Esophagus squamous epithelium (tissue), 5 donors: ENCODE results near the gene CINP. TPM values are rescaled to one million over a fixed set of nuclear protein-coding genes. Genes with fewer than 3 reads are reported as not detected.

Experiments
- DNase-seq: peaks from one replicate; lab custom pipeline; 2025; lab: John Stamatoyannopoulos, UW
- H3K27ac ChIP-seq, 4 donors: fragments of 200-600 bp; sonication (generic); one replicate each; pipeline ENCODE4 v1.5.1; 2016 to 2019; ENCODE audit warnings: mild to moderate bottlenecking in 1 of 4
- H3K27me3 ChIP-seq, 4 donors: fragments of 200-600 bp; sonication (generic); 1 replicate in 3 of 4; 2 replicates in 1 of 4; pipeline versions ENCODE4 v1.5.1 to v1.6.0; 2017 to 2021; ENCODE audit warnings: antibody characterized with exemption in 1 of 4
- H3K36me3 ChIP-seq, 3 donors: fragments of 200-600 bp; sonication (generic); one replicate each; pipeline ENCODE4 v1.5.1; 2016 to 2019
- H3K4me1 ChIP-seq, 3 donors: fragments of 200-600 bp; sonication (generic); one replicate each; pipeline ENCODE4 v1.5.1; 2017 to 2019
- H3K4me3 ChIP-seq, 4 donors: fragments of 200-600 bp; sonication (generic); 1 replicate in 3 of 4; 2 replicates in 1 of 4; pipeline ENCODE4 v1.5.1; 2016 to 2019; ENCODE audit warnings: mild to moderate bottlenecking in 2 of 4, moderate library complexity in 1 of 4
- H3K9me3 ChIP-seq, 3 donors: fragments of 200-600 bp; sonication (generic); one replicate each; pipeline ENCODE4 v1.5.1; 2016 to 2019
- CTCF ChIP-seq, 6 experiments: fragments of 450-650 bp in 4 of 6; fragments of 200-600 bp in 2 of 6; sonication (generic) in 2 of 6; IDR thresholded peaks; one replicate each; pipeline ENCODE4 v1.5.1; 2016 to 2019; ENCODE audit warnings: antibody characterized with exemption in 6 of 6, mild to moderate bottlenecking in 4 of 6, moderate library complexity in 4 of 6
- POLR2A ChIP-seq, 4 donors: fragments of 450-650 bp; IDR thresholded peaks; one replicate each; pipeline ENCODE4 v1.6.1; 2017; ENCODE audit warnings: antibody characterized with exemption in 4 of 4, mild to moderate bottlenecking in 4 of 4, moderate library complexity in 3 of 4
- WGBS, 2 donors: methylation state at CpG; one replicate each; pipeline ENCODE4 v1.1.5; 2018; 5-methylcytosine and 5-hydroxymethylcytosine counted together
- intact Hi-C: fragments of 100-400 bp; cut with DNase I; formaldehyde crosslinking; loops from one replicate; pipeline ENCODE4 v1.15.0; 2022
- total RNA-seq, 4 donors: library from RNA; depleted of rRNA; stranded (reverse); fragments of >200 nt; gene quantifications; one replicate each; pipeline ENCODE4 v1.1.0, GENCODE V29; 2016
- donor health status: DM: yes; HTN: yes; CAD: no.

Gene CINP
- total RNA-seq, 4 donors from 2014 or later, result 23.2 to 42.4 (median 38.0) TPM

- Histone ChIP-seq H3K4me3 (no peak overlapping the region), H3K27ac (no peak overlapping the region), H3K9me3 (no peaks in the 10 kb centered on the region), H3K27me3 (no peaks in the 10 kb centered on the region), H3K36me3 (peaks cover 0 to 99% (median 46%) of the 10 kb centered on the region in 3 donors), H3K4me1 (no peaks in the 10 kb centered on the region)
- intact Hi-C loops, result no loop called here
- TF ChIP-seq POLR2A (IDR thresholded peaks at IDR 0.05), result no peak
- TF ChIP-seq CTCF (IDR thresholded peaks at IDR 0.05), result no peak
- no peak for DNase-seq
- 86 to 92% methylated on average over 4 to 5 of the region's 7 CpGs for WGBS, 2 donors
Observed at GRCh38 chr14:102344084-102344483, 18.6 kb downstream of the CINP start.

GRCh38 chr14:102342238-102342637, 20.5 kb downstream of the CINP start:
- Histone ChIP-seq H3K27me3 (no peaks in the 10 kb centered on the region), H3K36me3 (peaks cover 0 to 96% (median 29%) of the 10 kb centered on the region in 3 donors), H3K9me3 (no peaks in the 10 kb centered on the region), H3K4me3 (no peak overlapping the region), H3K4me1 (no peaks in the 10 kb centered on the region), H3K27ac (no peak overlapping the region)
- DNase-seq, result no peak
- 85 to 88% methylated on average over 5 of the region's 5 CpGs for WGBS, 2 donors
- no peak for TF ChIP-seq CTCF (IDR thresholded peaks at IDR 0.05)
- no peak for TF ChIP-seq POLR2A (IDR thresholded peaks at IDR 0.05)
- intact Hi-C loops, result no loop called here

GRCh38 chr14:102341566-102341965, 21.1 kb downstream of the CINP start:
- no peaks in the 10 kb centered on the region for H3K27me3 ChIP-seq
- 82 to 87% methylated on average over 3 to 5 of the region's 8 CpGs for WGBS, 2 donors
- TF ChIP-seq CTCF (IDR thresholded peaks at IDR 0.05) (no peak), POLR2A (IDR thresholded peaks at IDR 0.05) (no peak)
- no peak overlapping the region for H3K4me3 ChIP-seq
- peaks cover 0 to 96% (median 32%) of the 10 kb centered on the region in 3 donors for H3K36me3 ChIP-seq
- H3K9me3 ChIP-seq, result no peaks in the 10 kb centered on the region
- H3K4me1 ChIP-seq, result no peaks in the 10 kb centered on the region
- intact Hi-C loops, result no loop called here
- DNase-seq, result no peak
- no peak overlapping the region for H3K27ac ChIP-seq

- no peak for DNase-seq
- Histone ChIP-seq H3K36me3 (peaks cover 0 to 96% (median 16%) of the 10 kb centered on the region in 3 donors), H3K27me3 (no peaks in the 10 kb centered on the region), H3K9me3 (no peaks in the 10 kb centered on the region), H3K4me3 (no peak overlapping the region), H3K27ac (no peak overlapping the region), H3K4me1 (peaks cover 0 to 8% (median 0%) of the 10 kb centered on the region in 3 donors)
- intact Hi-C loops, result loop anchor here (10.0 kb wide), 1 partner anchor 166 kb away; the partner anchor contains the start of gene ANKRD9
- WGBS, 2 donors, result 85 to 90% methylated on average over 9 of the region's 9 CpGs
- TF ChIP-seq POLR2A (IDR thresholded peaks at IDR 0.05) (no peak), CTCF (IDR thresholded peaks at IDR 0.05) (no peak)
Observed at GRCh38 chr14:102338724-102339123, 24.0 kb downstream of the CINP start.

- no peak overlapping the region for H3K4me3 ChIP-seq
- no peaks in the 10 kb centered on the region for H3K9me3 ChIP-seq
- no peak for DNase-seq
- TF ChIP-seq CTCF (IDR thresholded peaks at IDR 0.05) (no peak), POLR2A (IDR thresholded peaks at IDR 0.05) (no peak)
- intact Hi-C loops, result loop anchor here (10.0 kb wide), 1 partner anchor 170 kb away; the partner anchor contains the start of gene ANKRD9
- WGBS, 2 donors, result 92 to 96% methylated on average over 4 to 7 of the region's 7 CpGs
- peaks cover 0 to 8% (median 0%) of the 10 kb centered on the region in 3 donors for H3K4me1 ChIP-seq
- no peak overlapping the region for H3K27ac ChIP-seq
- H3K27me3 ChIP-seq, result no peaks in the 10 kb centered on the region
- H3K36me3 ChIP-seq, result peaks cover 0 to 86% (median 9%) of the 10 kb centered on the region in 3 donors
Observed at GRCh38 chr14:102335163-102335562, 27.5 kb downstream of the CINP start.
